ENCODE data around the gene SH2D3A.

SH2D3A gene

GRCh38 chr19:6736169-6736916, 30.9 kb downstream of the SH2D3A start:
- no peak for DNase-seq

DNA sequence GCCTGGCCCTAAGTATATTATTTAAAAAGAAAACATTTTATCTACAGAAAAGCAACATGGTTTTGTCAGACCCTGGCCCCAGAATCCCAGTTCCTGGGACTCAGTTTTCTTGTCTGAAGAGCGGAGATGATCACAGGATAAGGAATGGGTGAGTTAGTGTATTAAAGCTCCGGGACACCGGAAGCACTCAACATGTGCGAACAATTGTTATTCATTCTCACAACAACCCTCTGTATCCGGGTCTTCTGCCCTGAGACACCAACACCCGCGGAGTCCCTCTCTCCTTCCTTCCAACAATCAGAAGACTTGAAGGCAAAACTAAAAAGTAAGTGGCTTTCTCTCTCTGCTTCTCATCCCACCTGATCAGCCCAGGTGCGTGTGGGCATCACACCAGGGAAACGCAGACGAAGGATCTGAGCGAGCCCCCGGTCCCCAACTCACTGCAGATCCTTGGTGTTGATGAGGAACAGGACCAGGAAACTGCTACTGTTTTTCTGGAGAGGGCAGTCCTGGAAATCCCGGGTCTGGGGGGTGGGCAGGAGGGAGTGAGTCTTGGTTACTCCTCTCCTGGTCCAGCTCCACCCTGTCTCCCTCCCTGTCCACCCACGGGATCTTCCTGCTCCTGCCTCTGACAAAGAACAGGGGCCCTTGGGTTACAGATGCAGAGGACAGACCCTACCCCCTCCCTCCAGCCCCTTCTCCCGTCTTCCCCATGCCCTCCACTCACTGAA, 31.9 kb downstream of the SH2D3A start:
- DNase-seq: no peak

DNA sequence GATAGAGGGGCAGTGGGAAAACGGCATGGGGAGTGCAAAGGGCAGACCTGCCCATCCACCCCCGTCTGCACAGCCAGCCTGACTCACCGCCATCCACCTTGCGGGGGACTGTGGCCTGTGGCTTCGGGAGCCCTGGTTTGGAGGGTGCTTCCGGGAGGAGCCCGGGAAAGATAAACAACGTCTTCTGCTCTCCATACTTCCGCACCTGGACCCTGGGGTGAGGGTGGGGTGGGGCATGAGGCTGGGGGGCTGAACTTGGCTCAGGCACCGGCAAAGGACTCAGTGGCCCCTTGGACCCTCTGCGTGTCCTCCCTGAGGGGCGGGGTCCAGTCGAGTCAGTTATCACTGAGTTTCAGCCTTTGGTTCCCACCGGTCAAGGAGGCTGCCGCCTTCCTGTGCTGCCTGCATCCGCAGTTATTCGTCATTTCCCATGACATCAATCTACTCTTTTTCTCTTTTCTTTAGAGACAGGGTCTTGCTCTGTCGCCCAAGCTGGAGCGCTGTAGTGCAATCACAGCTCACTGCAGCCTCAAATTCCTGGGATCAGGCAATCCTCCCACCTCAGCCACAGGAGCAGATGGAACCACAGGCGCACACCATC, 33.0 kb downstream of the SH2D3A start:
- DNase-seq: no peak

GRCh38 chr19:6733338-6734095, 33.7 kb downstream of the SH2D3A start:
- DNase-seq: no peak

DNA sequence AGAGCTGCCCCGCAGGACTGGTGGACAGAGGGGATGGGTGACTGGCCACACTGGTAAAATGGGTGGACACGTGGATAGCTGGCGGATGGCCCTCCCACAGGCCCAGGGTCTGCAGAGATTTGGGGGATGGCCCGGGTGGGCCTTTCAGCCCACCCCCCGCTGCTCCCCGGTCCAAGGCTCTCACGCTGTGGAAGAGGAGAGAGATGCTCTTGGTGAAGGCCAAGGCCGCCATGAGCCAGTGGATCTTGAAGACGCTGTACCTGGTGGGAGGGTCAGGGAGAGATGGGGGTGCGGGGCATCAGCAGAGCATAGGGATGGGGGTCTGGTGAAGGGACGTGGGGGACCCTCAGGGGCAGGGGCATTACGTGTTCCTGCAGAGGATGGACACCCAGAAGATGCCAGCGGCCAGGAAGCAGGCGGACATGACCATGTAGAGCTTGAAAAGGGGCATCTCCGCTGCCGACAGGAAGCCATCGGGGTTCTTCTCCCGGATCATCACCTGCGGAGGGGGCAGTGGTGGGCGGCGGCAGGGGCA, 34.4 kb downstream of the SH2D3A start:
- DNase-seq: no peak

- no peak for DNase-seq
These were observed 35.4 kb downstream of the SH2D3A start for GRCh38 chr19:6731822-6732221.

DNA sequence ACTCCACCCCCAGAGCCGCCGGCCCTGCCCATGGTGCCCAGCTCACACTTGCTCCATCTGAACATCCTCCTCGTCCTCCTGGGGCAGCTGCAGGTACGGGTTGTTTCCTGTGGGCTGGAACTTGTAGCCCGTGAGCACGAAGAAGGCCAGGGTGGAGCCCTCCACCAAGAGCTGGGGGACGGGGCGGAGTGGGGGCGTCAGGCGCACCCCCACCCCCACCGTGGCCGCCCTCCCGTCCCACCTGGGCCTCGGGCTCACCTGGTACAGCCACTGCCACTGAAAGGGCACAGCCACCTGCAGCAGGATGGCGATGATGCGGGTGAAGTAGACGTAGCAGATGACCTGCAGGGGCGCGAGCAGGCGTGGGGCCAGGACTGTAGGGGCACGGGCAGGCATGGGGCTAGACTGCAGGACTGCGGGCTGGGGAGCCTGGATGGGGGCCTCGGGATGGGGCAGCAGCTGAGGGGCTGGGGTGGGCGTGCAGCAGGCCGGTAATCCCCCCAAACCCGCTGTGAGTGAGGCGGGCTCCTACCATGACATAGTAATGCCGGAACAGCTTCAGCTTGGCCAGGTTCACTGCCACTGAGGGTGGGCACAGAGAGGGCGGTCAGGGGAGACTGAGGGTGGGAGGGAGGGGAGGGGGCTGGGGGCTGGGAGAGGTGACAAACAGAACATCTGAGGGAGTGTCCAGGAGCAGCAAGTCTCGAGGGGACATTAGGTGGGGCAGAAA, 36.1 kb downstream of the SH2D3A start:
- DNase-seq: no peak

GRCh38 chr19:6730153-6730804, 37.0 kb downstream of the SH2D3A start:
- no peak for DNase-seq

- DNase-seq: no peak
These were observed 37.6 kb downstream of the SH2D3A start for GRCh38 chr19:6729573-6730152.

- no peak for DNase-seq
These were observed 38.9 kb downstream of the SH2D3A start for GRCh38 chr19:6728346-6728745.

- no peak for DNase-seq
These were observed 41.6 kb downstream of the SH2D3A start for GRCh38 chr19:6725513-6726231.

DNA sequence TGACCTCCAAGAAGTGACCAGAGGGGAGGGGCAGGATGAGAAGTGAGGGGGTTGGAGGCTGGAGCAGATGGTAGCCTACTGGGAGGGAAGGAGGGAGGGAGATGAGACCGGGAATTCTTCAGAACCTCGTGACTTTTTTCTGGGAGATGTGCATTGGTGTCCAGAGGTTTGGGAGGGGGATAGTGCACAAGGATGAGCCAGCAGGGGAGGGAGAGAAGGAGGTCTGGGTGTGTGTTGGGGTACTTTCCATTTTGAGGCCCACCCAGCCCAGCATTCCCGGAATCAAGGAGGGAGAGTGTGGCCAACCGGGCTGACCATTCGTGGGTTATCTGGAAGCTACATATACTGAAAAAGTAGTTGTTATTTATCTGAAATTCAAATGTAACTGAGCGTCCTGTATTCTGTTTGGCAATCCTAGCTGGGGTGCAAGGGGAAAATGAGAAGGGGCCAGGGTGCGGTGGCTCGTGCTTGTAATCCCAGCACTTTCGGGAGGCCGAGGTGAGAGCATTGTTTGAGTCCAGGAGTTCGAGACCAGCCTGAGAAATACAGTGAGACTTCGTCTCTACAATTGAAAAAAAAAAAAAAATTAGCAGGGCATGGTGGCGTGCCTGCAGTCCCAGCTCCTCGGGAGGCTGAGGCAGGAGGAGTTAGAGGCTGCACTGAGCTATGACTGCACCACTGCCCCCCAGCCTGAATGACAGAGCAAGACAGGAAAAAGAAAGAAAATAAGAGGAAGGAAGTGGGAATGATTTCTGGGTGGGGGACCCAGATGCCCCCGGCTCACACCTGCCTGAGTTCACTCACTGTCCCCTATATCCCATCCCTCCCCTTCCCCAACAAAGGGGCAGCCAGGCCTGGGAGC, 42.4 kb downstream of the SH2D3A start:
- no peak for DNase-seq

- DNase-seq: no peak
These were observed 43.5 kb downstream of the SH2D3A start for GRCh38 chr19:6723738-6724137.

- no peak for DNase-seq
These were observed 44.1 kb downstream of the SH2D3A start for GRCh38 chr19:6723108-6723618.

DNA sequence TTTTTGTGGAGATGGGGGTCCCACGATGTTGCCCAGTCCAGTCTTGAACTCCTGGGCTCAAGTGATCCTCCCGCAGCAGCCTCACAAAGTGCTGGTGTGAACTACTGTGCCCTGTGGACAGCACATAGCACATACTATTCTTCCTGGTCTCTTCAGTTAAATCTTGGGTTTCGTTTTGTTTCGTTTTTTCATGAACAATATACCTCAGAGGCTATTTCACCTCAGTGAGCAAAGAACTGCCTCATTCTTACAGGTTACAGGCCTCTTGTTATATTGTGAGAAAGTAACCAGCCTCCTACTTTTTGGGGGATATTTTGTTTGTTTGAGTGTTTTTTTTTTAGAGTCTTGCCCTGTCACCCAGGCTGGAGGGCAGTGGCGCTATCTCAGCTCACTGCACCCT, 45.5 kb downstream of the SH2D3A start:
- DNase-seq: no peak

- DNase-seq: no peak
These were observed 46.1 kb downstream of the SH2D3A start for GRCh38 chr19:6721138-6721474.

- DNase-seq: no peak
These were observed 46.7 kb downstream of the SH2D3A start, which contains the start of gene C3 for GRCh38 chr19:6720369-6721137. TSS of gene C3 (minus strand) at chr19:6720650. CDS start at chr19:6720589, 61 bp downstream.

DNA sequence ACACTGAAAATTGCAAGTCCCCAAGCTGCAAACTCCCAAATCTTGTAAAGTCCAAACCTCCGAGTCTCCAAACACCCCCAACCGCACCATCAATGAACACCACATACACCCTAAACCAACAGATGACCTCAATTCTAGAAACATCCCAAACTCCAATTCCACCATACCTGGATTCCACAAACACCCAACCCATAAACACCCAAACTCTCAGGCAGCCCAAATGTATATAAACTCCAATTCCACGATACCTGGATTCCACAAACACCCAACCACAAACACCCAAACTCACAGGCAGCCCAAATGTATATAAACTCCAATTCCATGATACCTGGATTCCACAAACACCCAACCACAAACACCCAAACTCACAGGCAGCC, 47.3 kb downstream of the SH2D3A start:
- no peak for DNase-seq

GRCh38 chr19:6719540-6719861, 47.7 kb downstream of the SH2D3A start:
- DNase-seq: no peak

All from NCI-H1694 treated with DMSO at 0.1 percent for 48 hours (cell line).